ENCODE data around the gene JMJD7.

JMJD7 gene

DNA sequence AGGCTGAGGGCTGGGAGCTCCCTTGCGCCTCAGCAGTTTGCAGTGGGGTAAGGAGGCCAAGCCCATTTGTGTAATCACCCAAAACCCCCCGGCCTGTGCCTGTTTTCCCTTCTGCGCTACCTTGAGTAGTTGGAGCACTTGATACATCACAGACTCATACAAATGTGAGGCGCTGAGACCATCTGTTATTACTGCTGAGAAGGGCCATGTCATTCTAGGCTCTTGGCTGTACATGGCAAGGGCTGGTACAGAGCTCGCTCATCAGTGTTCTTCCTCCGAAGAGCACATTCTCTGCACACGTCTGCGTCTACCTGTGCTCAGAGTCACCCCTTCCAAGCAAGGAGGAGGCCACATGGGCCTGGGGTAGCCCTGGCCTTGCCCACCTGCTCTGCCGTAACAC is 20.1 kb downstream of the JMJD7 start:
- DNase-seq, result no peak

DNA sequence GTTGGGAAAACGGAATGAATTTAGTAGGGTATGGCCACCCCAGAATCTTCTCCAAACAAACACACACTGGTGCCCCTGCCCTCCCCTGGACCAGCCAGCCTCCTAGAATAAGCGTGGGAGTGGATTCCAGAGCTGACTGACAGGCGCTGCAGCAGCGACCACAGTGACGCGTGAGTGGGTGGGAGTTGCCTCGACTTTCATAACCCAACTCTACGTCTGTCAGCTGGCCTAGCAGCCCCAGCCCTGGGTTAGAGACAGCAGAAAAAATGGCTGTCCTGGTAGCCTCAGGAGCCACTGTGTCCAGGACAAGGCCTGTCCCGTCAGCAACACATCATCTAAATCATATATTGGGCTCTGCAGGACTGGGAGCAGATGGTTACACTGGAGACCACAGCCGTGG is 20.7 kb downstream of the JMJD7 start:
- no peak for DNase-seq

DNA sequence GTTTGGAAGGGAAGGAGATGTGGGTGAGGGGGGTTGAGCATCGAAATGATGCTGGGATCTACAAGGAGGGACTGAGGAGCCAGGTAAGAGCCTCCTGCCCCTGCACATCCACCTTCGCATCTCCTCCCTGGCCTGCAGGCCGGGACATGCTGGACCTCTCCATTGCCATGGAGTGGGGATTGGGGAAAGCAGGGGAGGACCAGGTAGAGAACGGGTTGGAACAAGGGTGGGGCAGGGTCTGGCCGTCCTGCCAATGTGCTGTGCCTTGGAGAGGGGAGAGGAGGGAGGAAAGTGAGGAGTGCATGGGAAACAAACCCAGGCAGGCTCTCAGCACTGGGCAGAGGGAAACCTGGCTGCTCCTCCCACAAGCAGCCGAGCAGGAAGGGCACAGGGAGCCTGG is 21.3 kb downstream of the JMJD7 start:
- DNase-seq, result no peak

DNA sequence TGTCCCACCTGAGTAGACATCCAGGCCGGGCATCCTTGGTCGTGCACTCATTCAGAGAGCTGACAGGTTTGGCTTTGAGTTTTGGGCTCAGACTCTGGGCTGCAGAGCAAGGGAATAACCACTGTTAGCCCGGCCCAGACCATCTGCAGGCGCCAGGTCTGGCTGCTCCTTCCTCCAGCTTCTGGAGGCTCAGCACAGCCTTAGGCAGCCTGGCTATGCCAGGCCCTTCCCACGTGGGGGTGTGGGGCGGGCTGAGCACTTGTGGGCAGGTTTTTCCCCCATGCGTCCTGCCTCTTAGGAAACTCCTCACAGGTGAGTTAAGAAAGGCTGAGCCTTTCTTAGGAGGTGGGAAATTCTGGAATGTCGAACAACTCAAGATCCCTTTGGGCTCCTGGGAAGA is 22.0 kb downstream of the JMJD7 start:
- no peak for DNase-seq

DNA sequence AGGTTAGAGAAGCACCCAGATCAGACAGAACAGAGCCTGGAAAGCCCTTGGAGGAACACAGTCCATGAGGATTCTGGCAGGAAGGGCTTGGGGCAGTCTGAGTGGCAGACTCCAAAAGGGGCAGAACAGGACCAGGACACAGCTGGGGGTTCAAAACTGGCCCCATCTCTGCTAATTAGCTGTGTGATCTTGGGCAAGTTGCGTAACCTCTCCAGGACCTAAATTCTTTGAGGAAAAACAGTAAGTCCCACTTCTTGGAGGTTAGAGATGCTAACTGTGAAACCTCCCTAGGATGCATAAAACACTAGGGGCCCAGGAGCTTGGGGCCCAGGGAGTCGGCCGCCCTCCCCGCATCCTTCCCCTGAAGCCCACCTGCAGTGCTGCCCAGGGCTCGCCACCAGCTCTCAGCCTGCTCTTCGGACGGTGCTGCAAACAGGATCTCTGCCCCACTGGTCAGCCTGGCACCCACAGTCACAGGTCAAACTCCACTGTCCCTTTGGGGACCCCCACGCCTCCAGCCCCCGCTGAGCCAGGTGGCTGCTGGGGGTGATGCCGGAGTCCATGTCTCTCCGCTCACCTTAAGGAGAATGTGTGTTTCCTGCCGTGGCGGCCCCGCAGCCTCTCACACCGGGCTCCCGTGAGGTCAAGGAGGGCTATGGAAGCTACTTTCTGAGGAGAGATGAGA is 22.7 kb downstream of the JMJD7 start:
- DNase-seq, result no peak

DNA sequence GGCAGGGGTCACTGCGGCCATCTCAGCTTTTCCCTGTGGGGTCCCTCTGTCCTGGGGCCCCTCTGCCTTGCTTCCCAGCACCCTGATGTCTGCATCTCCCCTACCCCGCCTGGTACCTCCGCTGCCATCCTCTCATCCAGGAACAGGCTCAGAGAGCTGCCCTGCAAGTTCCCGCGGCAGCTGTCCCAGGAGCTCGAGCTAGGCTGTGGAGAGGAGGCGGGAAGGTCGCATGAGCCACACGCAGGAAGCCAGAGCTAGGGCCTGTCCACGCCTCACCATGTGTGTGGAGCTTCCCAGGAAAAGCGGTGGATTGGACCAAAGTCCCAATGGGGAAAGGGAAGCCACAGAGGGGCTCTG is 23.3 kb downstream of the JMJD7 start:
- no peak for DNase-seq

DNA sequence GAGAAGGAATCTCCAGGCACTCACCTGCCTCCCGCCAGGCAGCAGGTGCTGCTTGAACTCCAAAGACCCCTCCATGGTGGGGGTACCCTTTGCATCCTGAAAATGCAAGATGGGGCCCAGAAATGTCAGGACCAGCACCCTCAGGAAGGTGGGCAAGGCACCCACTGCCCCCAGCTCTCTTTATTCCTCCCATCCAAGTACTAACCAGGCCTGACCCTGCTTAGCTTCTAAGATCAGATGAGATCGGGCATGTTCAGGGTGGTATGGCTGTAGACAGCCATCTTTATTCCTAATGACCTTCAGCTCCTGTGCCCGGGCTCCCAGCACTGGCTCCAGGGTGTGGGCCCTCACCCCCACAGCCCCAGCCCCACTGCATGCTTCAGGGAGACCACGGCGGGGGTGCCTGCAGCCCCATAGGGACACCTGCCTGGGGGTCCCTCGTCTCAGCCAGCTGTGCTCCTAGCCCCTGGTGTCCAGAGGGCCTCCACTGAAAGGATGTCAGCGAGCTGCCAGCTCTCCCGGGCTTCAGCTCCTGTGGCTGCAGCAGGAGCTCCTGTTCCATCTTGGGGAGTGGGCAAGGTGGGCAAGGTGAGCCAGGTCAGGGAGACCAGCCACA is 24.0 kb downstream of the JMJD7 start:
- DNase-seq, result no peak

DNA sequence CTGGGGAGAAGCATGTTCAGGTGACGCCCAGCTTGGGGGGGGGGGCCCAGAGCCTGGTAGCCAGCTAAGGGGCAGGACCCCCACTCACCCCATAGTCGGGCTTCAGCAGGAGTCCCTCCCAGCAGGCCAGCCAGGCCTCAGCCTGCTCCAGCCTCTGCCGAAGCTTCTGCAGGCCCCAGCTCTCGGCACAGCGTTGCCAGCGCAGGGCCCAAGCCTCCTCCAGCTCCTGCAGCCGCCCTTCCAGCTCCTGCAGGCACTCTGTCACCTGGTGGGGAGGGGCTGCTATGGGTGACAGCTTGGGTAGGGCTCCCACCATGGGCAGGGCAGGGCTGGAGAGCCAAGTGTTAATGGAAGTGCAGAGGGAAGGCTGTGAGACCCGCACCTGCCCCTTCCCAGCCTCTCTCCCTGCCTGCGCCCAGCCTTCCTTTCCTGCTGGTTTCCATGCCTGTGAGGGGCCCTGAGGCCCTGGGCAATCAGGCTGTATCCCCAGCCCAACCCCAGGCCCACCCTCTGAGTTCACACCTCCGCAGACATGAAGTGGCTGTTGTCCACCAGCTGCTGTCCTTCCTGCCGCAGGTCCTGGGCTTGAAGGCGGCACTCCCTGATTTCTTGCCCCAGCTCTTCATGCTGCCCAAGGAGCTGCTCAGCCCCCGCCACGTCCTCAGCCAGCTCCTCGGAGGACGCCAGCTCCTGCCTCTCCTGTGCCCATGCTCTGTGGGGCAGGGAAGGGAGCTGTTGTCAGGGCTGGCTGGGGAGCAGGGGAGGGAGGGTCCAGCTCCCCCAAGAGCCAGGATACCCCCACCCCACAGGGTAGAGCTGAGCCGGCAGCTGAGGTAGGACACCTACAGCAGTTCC is 25.1 kb downstream of the JMJD7 start:
- no peak for DNase-seq

DNA sequence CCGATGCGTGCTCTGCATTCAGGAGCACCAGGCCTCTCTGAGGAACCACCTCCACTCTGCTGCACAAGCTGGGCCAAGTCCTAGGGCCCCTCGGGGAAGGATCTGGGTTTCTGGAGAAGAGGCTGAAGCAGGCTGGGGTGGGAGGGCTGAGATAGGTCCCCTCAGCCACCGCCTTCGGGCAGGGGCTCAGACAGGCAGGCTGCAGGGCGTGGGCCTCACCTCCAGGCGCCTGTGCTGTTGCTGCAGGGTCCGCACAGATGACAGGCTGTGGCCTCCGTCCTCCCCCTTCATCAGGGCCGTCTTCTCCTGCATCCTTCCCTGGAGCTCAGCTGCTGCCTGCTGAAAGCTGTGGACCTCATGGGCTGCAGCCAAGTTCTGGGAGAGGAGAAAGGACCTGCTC is 25.9 kb downstream of the JMJD7 start:
- DNase-seq, result no peak

DNA sequence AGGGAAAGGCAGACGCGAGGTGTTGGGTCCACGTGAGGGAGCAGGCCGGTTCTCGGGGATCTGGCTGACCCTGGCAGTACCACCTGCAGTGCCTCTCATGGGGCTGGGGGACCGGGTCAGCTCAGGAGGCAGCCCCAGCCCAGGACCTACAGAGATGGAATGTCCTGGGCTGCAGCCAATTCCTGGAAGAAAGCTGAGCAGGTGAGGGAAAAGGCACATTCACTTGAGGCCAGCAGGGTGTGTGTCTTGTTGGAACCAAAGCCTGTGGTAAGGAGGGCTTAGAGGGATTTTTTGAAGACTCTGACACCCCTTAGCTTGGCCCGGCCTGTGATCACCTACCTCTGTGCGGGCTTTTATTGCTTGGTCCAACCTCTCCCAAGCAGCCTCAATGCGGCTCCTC is 26.6 kb downstream of the JMJD7 start:
- DNase-seq, result no peak

DNA sequence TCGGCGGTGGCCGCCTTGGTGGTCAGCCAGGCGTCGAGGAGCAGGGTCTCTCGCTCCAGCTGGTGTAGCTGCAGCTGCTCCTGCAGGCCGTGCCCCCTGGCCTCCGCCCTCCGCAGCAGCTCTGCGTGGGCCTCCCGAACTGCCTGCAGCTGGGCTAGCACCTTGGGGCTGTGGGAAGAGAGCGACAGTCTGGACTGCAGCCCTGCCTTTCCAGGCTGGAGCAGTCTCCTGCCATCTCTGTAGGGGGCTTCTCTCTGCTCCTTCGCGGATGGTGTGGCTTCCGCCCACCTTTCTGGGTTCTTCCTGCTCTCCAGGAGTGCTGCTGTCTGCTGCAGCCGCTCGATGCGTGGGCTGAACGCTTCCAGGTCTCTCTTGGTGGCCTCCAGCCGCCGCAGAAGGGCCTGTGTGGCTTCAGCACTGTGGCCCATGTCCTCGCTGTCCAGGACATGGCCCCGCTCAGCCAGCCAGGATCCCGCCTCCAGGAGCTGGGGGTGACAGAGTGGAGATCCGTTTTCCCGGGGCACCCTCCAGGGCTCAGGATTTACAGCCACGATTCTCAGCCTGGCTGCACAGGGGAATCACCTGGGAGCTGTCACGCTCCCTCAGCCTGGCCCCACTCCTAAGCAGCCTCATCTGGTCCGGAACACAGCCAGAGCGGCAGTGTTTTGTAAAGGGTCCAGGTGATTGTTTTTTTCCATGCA is 27.5 kb downstream of the JMJD7 start:
- no peak for DNase-seq

DNA sequence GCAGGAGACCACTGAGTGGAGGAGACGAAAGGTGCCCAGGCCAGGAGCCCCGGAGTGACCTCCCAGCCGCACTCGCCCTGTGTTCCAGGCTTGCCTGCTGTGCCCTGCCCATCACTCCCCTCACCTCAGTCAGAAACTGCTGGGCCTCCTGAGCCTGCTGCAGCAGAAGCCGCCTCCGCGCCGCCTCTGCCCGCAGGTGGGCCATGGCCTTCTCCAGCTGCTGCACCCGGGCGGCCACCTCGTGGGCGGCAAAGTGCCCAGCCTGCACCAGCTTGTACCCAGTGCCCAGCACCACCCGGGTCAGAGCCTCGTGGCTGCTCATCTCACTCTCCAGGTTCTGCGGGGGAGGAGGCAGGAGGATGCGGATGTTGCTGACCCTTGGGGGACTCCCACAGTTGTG is 28.4 kb downstream of the JMJD7 start:
- DNase-seq, result no peak

DNA sequence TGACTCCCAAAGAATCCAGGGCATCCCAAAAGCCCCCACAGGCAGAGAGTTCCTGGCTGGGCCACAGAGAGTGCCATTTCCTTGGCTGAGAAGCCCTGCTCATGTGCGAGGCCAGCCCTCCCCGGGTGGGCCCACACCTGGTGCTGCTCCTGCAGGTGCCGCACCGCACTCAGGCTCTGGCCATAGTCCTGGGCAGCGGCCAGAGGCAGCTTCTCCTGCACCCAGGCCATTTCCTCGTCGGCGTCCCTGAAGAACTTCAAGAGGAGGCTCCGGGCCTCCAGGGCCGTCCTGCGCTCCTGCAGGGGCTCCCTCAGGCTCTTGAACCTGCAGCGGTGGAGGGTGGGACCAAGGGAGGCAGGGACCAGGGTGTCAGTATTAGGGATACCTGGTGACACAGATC is 28.8 kb downstream of the JMJD7 start:
- DNase-seq, result no peak

DNA sequence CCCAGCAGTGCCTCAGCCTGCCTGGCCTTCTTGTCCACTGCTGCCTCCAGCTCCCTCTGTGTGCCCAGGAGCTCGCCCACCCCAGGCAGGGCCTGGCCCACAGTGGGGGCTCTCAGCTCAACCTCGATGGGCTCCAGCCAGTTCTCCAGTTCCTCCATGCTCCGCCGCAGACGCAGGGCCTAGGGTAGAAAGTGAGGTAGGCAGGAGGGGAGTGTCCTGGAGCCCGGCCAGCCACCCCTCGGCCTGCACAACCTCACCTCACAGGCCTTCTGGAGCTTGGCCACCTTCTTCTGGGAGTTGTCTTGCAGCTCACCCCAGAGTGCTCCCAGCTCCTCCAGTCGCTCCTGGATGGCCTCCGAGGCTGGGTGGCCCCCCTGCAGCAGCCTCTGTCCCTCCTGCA is 29.4 kb downstream of the JMJD7 start:
- DNase-seq, result no peak

DNA sequence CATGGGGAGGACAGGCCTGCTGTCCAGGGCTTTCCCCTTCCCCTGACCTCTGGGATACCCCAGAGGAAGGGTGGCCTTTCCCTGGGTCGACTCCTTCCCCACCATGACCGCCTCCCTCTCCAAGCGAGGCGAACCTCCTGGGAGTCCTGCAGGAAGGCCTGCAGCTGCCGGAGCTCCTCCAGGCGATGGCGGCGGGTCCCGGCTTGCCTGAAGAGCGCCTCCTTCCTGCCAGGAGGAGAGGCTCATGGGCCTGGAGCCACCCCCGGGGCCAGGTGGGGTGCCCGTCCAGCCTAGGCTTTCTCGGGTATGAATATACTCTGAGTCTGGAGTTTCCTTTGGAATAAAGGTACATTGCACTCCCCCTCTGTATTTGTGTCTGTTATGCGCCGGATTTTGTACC is 30.9 kb downstream of the JMJD7 start:
- no peak for DNase-seq

DNA sequence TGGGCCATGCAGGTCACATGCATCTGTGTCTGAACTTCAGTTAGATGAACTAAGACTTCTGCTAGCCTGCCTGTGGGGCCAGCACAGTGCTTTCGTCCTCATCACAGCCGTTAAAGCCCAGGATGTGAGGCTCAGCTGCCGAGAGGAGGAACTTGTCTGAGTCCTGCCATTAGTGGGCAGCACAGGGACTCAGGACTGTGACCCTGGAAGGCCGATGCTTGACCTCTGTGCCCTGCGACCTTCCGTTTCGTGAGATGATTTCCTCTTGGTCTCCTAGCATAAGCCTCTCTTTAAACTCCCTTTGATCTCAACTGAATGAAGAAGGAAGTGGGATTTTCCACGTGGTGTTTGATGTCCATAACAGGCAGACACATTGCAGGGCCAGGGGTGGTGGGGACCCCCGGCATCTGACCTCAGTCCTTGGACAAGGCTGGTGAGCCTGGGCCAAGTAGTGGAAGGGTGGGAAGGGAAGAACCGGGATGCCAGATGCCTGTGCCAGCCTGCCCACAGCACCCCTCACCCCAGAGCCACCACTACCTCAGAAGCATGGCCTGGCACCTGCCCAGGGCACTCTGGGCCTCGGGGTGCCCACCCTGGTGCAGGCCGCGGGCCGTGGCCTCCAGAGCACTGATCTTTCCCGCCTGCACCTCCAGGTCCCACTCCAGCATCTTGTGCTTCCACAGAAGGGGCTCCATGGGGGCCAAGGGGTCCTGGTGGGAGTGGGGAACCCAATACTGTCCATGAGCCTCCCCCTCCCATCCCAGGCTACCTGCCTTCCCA is 32.3 kb downstream of the JMJD7 start:
- no peak for DNase-seq

DNA sequence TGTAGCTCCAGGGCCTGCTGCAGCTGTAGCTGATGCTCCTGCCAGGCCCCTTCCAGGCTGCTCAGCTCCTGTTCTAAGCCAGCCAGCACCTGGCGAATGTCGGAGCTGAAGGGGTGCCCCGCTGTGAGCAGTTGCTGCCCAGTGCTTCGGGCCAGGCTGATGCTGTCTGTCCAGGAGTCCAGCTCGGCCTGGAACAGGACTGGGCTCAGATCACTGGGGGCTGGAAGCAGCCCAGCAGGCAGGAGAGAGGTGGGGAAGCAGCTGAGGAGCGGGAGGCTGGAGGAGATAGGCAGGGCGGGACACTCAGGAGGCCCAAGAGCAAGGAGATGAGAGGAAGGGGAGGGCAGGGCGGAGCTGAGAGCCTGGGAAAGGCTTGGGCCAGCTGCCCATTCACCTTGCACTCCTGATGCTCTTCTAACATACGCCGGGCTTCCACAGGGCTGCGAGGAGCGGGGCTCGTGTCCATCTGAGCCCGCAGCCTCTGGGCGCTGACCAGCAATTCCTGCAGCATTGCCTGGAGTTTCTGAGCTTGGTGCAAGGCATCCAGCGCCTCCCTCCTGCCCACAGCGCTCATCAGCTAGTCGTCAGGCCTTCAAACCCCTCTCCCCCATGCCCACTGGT is 34.0 kb downstream of the JMJD7 start:
- DNase-seq, result no peak

DNA sequence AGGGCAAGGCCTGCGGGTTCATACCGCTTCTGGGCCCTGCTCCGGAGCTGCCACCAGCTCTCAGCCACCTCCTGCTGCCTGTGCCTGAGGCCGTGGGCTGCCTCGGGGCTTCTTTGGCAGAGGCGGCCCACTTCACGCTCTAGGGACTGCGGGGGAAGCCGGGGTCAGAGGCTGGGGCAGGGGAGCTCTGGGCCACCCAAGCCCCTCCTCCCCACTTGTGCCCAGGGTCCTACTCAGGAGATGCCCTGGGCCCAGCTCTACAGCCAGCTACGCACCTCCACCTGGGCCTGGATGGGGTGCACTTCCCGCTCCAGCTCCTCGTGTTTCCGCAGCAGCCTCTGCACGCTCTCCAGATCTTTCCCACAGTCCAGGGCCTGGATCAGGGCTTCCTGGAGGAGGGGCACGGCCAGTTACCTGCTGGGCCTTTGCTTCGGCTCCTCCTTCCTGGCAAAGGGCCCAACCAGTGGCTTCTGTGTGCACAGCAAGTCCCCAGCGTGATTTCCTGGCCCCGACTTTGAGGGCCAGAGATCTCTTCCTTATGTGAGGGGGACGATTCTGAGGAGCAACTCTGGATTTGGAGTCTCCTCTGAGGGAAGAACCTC is 34.7 kb downstream of the JMJD7 start:
- no peak for DNase-seq

DNA sequence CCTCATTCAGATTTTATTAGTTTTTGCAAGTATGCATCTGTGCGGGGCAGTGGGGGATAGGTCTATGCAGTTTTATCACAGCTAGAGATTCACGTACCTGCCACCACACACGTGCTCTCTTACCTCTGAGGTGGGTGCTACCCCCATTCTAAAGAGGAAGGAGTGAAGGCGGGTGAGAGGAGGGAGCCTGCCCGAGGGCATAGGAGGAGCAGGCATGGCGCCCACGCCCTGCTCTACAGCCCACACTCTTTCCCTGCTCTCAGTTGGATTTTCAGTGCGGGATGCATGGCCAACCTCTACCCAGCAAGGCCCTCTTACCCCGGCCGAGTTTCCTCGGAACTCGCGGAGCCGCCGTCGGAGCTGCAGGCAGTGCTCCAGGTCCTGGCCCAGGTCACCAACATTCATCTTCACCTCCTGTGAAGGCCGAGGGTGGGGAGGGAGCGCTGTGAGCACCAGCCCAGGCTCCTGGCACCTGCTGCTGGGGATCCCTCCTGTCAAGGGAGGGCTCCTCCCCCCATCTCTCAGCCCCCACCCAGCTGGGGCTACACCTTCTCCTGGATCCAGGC is 37.7 kb downstream of the JMJD7 start:
- no peak for DNase-seq

DNA sequence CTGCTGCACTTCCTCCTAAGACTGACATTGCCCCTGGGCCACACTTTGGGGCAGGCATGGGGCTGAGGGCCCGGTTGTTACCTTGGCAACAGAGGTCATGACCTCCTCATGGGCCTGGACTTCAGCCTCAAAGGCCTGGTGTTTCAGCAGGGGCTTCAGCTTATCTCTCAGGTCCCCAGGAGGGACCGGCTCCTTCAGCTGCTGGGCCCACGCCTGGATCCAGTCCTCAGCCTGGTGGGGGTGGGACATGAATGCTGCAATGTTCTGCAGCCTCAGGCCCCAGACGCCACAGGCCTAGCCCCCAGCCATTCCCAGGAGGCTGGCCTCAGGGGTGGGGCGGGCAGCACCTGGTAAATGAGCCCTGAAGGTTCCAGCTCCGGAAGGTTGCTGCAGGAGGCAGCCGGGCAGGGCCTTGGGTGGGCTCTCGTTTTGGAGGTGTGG is 38.4 kb downstream of the JMJD7 start:
- DNase-seq, result no peak

DNA sequence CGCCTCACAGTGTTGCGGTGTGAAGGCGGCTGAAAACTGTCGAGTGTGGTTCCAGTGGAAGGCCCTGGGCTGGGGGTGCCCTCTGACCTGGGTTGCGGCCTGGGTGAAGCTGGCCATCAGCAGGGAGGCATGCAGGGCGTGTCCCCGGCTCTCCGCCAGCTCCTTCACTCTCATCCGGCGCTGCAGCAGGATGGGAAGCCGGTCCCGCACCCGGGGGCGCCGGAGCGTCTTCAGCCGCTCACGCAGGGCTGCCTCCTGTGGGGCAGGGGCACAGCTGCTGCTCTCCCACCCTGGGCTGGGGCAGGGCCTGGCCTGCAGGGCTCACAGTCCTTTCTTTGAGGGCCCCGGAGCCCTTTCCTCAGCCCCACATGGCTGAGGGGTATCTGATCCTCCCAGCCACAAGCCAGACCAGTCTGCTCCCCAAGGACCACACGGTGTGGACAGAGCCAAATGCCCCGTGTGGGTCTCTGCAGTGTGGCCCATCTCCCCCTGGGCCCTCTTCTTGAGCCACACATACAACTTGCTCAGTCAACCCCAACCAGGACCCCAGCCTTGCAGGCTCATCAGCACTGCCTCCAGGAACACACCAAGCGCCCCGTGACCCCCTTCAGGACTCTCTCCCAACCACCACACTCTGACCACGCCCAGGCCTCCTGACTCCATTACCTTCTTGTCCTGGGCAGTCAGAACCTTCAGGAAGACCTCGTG is 39.1 kb downstream of the JMJD7 start:
- no peak for DNase-seq
